SK-N-MC (cell line): Measurements from ENCODE around the gene FXYD3.

ENCODE experiments used
- DNase-seq: peaks from one replicate; pipeline ENCODE4 v3.0.0-alpha.2; 2011; ENCODE audit warnings: low read depth, low spot score
- H3K27ac ChIP-seq: fragments of 200-600 bp; sonication (generic); 2 replicates; pipeline ENCODE4 v1.5.1; 2016; ENCODE audit warnings: mixed run types
- H3K36me3 ChIP-seq: fragments of 200-600 bp; sonication (generic); 2 replicates; pipeline ENCODE4 v1.6.1; 2017; ENCODE audit warnings: antibody characterized with exemption, low read length, mixed read lengths; ENCODE audit not compliant: insufficient read depth
- H3K4me3 ChIP-seq: fragments of 200-600 bp; sonication (generic); 2 replicates; pipeline ENCODE4 v1.5.1; 2016
- H3K9ac ChIP-seq: fragments of 200-600 bp; sonication (generic); 2 replicates; pipeline ENCODE4 v1.8.0; 2017; ENCODE audit warnings: mixed run types, mixed read lengths; ENCODE audit not compliant: insufficient read length
- H3K9me3 ChIP-seq: fragments of 200-600 bp; sonication (generic); 2 replicates; pipeline ENCODE4 v1.6.1; 2017; ENCODE audit warnings: low read depth, mild to moderate bottlenecking, antibody characterized with exemption, low read length, moderate library complexity, mixed read lengths
- EZH2 ChIP-seq: fragments of 200-600 bp; sonication (generic); IDR thresholded peaks from one replicate; pipeline ENCODE4 v1.6.1; 2017; ENCODE audit warnings: antibody characterized with exemption
- FOXP2 ChIP-seq: optimal IDR thresholded peaks from 2 replicates; pipeline ENCODE3; 2011; ENCODE audit warnings: mild to moderate bottlenecking, moderate library complexity; ENCODE audit not compliant: insufficient read depth; ENCODE audit errors: extremely low read length, control extremely low read depth
- POLR2AphosphoS5 ChIP-seq: IDR thresholded peaks from 2 replicates; pipeline ENCODE4 v1.6.1; 2012; ENCODE audit warnings: mild to moderate bottlenecking, low read depth, low read length, borderline replicate concordance

Gene FXYD3

GRCh38 chr19:35083691-35084508 lies 31.7 kb upstream of the FXYD3 start:
- H3K9ac ChIP-seq: no peak overlapping the region
- TF ChIP-seq FOXP2: no peak
- TF ChIP-seq POLR2AphosphoS5: no peak
- TF ChIP-seq EZH2: no peak
- no peak overlapping the region for H3K27ac ChIP-seq
- no peaks in the 10 kb centered on the region for H3K9me3 ChIP-seq
- H3K4me3 ChIP-seq: no peak overlapping the region
- H3K36me3 ChIP-seq: no peaks in the 10 kb centered on the region
- DNase-seq: no peak

- no peaks in the 10 kb centered on the region for H3K9me3 ChIP-seq
- TF ChIP-seq POLR2AphosphoS5 (no peak), EZH2 (no peak), FOXP2 (no peak)
- no peak overlapping the region for H3K4me3 ChIP-seq
- no peak for DNase-seq
- H3K36me3 ChIP-seq: no peaks in the 10 kb centered on the region
- H3K9ac ChIP-seq: no peak overlapping the region
- H3K27ac ChIP-seq: no peak overlapping the region
Measured at GRCh38 chr19:35084509-35084762, 31.2 kb upstream of the FXYD3 start.

- TF ChIP-seq FOXP2 (no peak), POLR2AphosphoS5 (no peak), EZH2 (no peak)
- no peak overlapping the region for H3K9ac ChIP-seq
- DNase-seq: no peak
- no peak overlapping the region for H3K27ac ChIP-seq
- H3K36me3 ChIP-seq: no peaks in the 10 kb centered on the region
- H3K4me3 ChIP-seq: no peak overlapping the region
- no peaks in the 10 kb centered on the region for H3K9me3 ChIP-seq
Measured at GRCh38 chr19:35085947-35086346, 29.7 kb upstream of the FXYD3 start.

- H3K9ac ChIP-seq: no peak overlapping the region
- no peak overlapping the region for H3K4me3 ChIP-seq
- no peaks in the 10 kb centered on the region for H3K36me3 ChIP-seq
- H3K27ac ChIP-seq: no peak overlapping the region
- no peaks in the 10 kb centered on the region for H3K9me3 ChIP-seq
- no peak for DNase-seq
- TF ChIP-seq FOXP2 (no peak), EZH2 (no peak), POLR2AphosphoS5 (no peak)
Measured at GRCh38 chr19:35086455-35086854, 29.2 kb upstream of the FXYD3 start.

- no peak for DNase-seq
- no peak overlapping the region for H3K9ac ChIP-seq
- TF ChIP-seq POLR2AphosphoS5 (no peak), EZH2 (no peak), FOXP2 (no peak)
- H3K4me3 ChIP-seq: no peak overlapping the region
- no peak overlapping the region for H3K27ac ChIP-seq
- H3K36me3 ChIP-seq: no peaks in the 10 kb centered on the region
- no peaks in the 10 kb centered on the region for H3K9me3 ChIP-seq
Measured at GRCh38 chr19:35087393-35087792, 28.2 kb upstream of the FXYD3 start.

GRCh38 chr19:35088131-35088913 lies 27.3 kb upstream of the FXYD3 start:
- Histone ChIP-seq H3K36me3 (no peaks in the 10 kb centered on the region), H3K27ac (no peak overlapping the region), H3K9ac (no peak overlapping the region), H3K4me3 (no peak overlapping the region), H3K9me3 (no peaks in the 10 kb centered on the region)
- TF ChIP-seq EZH2 (no peak), POLR2AphosphoS5 (no peak), FOXP2 (no peak)
- no peak for DNase-seq

- no peaks in the 10 kb centered on the region for H3K36me3 ChIP-seq
- H3K27ac ChIP-seq: no peak overlapping the region
Measured at GRCh38 chr19:35089554-35089953, 26.1 kb upstream of the FXYD3 start.

GRCh38 chr19:35090160-35090505 lies 25.5 kb upstream of the FXYD3 start:
- Histone ChIP-seq H3K27ac (no peak overlapping the region), H3K9ac (no peak overlapping the region), H3K9me3 (no peaks in the 10 kb centered on the region), H3K4me3 (no peak overlapping the region), H3K36me3 (no peaks in the 10 kb centered on the region)
- DNase-seq: no peak
- TF ChIP-seq FOXP2 (no peak), EZH2 (no peak), POLR2AphosphoS5 (no peak)

More at GRCh38 chr19:35089554-35089953, 26.1 kb upstream of the FXYD3 start:
- no peak for DNase-seq
- H3K9ac ChIP-seq: no peak overlapping the region
- no peaks in the 10 kb centered on the region for H3K9me3 ChIP-seq
- no peak overlapping the region for H3K4me3 ChIP-seq
- no peak for TF ChIP-seq POLR2AphosphoS5
- TF ChIP-seq FOXP2: no peak
- TF ChIP-seq EZH2: no peak

GRCh38 chr19:35090506-35091214 lies 25.0 kb upstream of the FXYD3 start:
- Histone ChIP-seq H3K9me3 (no peaks in the 10 kb centered on the region), H3K4me3 (no peak overlapping the region), H3K27ac (no peak overlapping the region), H3K36me3 (no peaks in the 10 kb centered on the region), H3K9ac (no peak overlapping the region)
- DNase-seq: no peak
- TF ChIP-seq FOXP2: no peak
- no peak for TF ChIP-seq POLR2AphosphoS5
- no peak for TF ChIP-seq EZH2
